NCI-H1694 (cell line): ENCODE measurements around the gene PRRT1.
"Not testable (repeated sequence)": the region's sequence is repeated elsewhere in the genome, so short reads cannot be mapped to it uniquely, and the experiment has no call there.

Experiments
- DNase-seq: peaks from one replicate; lab custom pipeline; 2025; lab: John Stamatoyannopoulos, UW

The PRRT1 gene

GRCh38 chr6:32120573-32121059 is 31.1 kb downstream of the PRRT1 start:
- no peak for DNase-seq

- peak; percentile 55 for DNase-seq
Observed at GRCh38 chr6:32118782-32119628, 32.7 kb downstream of the PRRT1 start.

- no peak for DNase-seq
Observed at GRCh38 chr6:32117461-32117860, 34.3 kb downstream of the PRRT1 start.

GRCh38 chr6:32116674-32117073 is 35.1 kb downstream of the PRRT1 start:
- DNase-seq: peak; percentile 6

GRCh38 chr6:32115623-32116022 is 36.1 kb downstream of the PRRT1 start:
- DNase-seq: no peak

GRCh38 chr6:32114796-32115195 is 36.9 kb downstream of the PRRT1 start:
- no peak for DNase-seq

- DNase-seq: no peak
Observed at GRCh38 chr6:32113386-32114352, 38.1 kb downstream of the PRRT1 start.

GRCh38 chr6:32112431-32112980 is 39.2 kb downstream of the PRRT1 start:
- no peak for DNase-seq

GRCh38 chr6:32111424-32112066 is 40.2 kb downstream of the PRRT1 start:
- DNase-seq: no peak

- DNase-seq: no peak
Observed at GRCh38 chr6:32110632-32111031, 41.1 kb downstream of the PRRT1 start.

- DNase-seq: no peak
Observed at GRCh38 chr6:32109765-32110160, 42.0 kb downstream of the PRRT1 start.

GRCh38 chr6:32109114-32109764 is 42.5 kb downstream of the PRRT1 start, which contains the start of gene TNXB:
TSS of gene TNXB (minus strand) at chr6:32109338. CDS start at chr6:32098198, 11,140 bp downstream.
- no peak for DNase-seq

GRCh38 chr6:32108727-32109113 is 43.0 kb downstream of the PRRT1 start:
- DNase-seq: no peak

- DNase-seq: no peak
Observed at GRCh38 chr6:32108094-32108627, 43.6 kb downstream of the PRRT1 start.

GRCh38 chr6:32107406-32107805 is 44.3 kb downstream of the PRRT1 start:
- DNase-seq: no peak

GRCh38 chr6:32105433-32105832 is 46.3 kb downstream of the PRRT1 start:
- DNase-seq: no peak

GRCh38 chr6:32102255-32102654 is 49.5 kb downstream of the PRRT1 start:
- DNase-seq: no peak

- not testable (repeated sequence) for DNase-seq
Observed at GRCh38 chr6:32100251-32100650, 51.5 kb downstream of the PRRT1 start.
